Ishikawa (cell line): ENCODE measurements around the gene SCAPER.

ENCODE experiments used
- TCF12 ChIP-seq: IDR thresholded peaks from 2 replicates; pipeline ENCODE4 v1.6.1; 2012; ENCODE audit warnings: low read depth
- TEAD4 ChIP-seq: IDR thresholded peaks from 2 replicates; pipeline ENCODE4 v1.6.1; 2012
- TF ChIP-seq, protein P1 (sequence below): IDR thresholded peaks from 2 replicates; pipeline ENCODE4 v1.6.1; 2012

DNA sequence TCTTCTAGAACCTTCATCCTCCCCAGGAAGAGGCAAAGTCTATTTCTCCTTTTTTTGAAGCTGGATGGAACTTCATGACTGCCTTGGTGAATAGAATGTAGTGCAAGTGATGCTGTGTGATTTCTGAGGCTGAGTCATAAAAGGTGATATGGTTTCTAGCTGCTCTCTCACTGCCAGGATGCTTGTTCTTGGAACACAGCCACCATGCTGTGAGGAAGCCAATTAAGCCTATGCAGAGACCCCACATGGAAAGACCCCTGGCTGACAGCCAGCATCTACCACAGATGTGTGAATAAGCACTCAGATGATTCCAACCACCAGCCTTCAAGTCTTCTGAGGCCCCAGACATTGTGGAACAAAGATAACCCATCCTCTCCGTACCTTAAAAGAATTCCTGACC, 511.5 kb downstream of the SCAPER start:
- TF ChIP-seq, protein P1, sequence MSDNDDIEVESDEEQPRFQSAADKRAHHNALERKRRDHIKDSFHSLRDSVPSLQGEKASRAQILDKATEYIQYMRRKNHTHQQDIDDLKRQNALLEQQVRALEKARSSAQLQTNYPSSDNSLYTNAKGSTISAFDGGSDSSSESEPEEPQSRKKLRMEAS: no peak
- TF ChIP-seq TCF12: no peak
- TF ChIP-seq TEAD4: no peak
